Embryonic facial prominence (tissue), 1 donor: ENCODE data around the gene CXXC5.

Experiments used
- DNase-seq: peaks from one replicate; pipeline ENCODE4 v3.0.0-alpha.2; 2016; ENCODE audit errors: extremely low spot score

The CXXC5 gene

GRCh38 chr5:139638090-139638735, 9.9 kb upstream of the CXXC5 start:
- no peak for DNase-seq

GRCh38 chr5:139638736-139639618, 9.2 kb upstream of the CXXC5 start:
- no peak for DNase-seq

GRCh38 chr5:139639619-139640380, 8.3 kb upstream of the CXXC5 start:
- DNase-seq = no peak

- DNase-seq = no peak
These were observed 7.6 kb upstream of the CXXC5 start for GRCh38 chr5:139640421-139641115.

- no peak for DNase-seq
These were observed 6.8 kb upstream of the CXXC5 start for GRCh38 chr5:139641116-139642080.

- no peak for DNase-seq
These were observed 5.9 kb upstream of the CXXC5 start for GRCh38 chr5:139642213-139642612.

- no peak for DNase-seq
These were observed 5.0 kb upstream of the CXXC5 start for GRCh38 chr5:139642891-139643871.

GRCh38 chr5:139644001-139644456, 4.1 kb upstream of the CXXC5 start:
- DNase-seq = no peak

GRCh38 chr5:139644646-139645429, 3.3 kb upstream of the CXXC5 start:
- no peak for DNase-seq

GRCh38 chr5:139645430-139645871, 2.7 kb upstream of the CXXC5 start:
- DNase-seq = no peak

GRCh38 chr5:139646111-139646510, 2.0 kb upstream of the CXXC5 start:
- no peak for DNase-seq

- no peak for DNase-seq
These were observed 1.1 kb upstream of the CXXC5 start for GRCh38 chr5:139646912-139647505.

GRCh38 chr5:139647506-139648204, 494 bp upstream of the CXXC5 start:
- DNase-seq = no peak

- DNase-seq = no peak
These were observed 1.2 kb downstream of the CXXC5 start for GRCh38 chr5:139649082-139649991.

GRCh38 chr5:139650031-139650688, 2.0 kb downstream of the CXXC5 start:
- DNase-seq = no peak

- DNase-seq = no peak
These were observed 2.5 kb downstream of the CXXC5 start for GRCh38 chr5:139650689-139651042.
